C4-2B (cell line): ENCODE measurements around the gene XIRP2.

Experiments
- ZFX ChIP-seq: fragments of 450-650 bp; IDR thresholded peaks from 2 replicates; pipeline ENCODE4 v1.6.1; 2017
- TF ChIP-seq, protein P1 (sequence below): fragments of 450-650 bp; conservative IDR thresholded peaks from 2 replicates; pipeline ENCODE4 v1.5.1; 2017; ENCODE audit warnings: mild to moderate bottlenecking

- TF ChIP-seq, protein P1, sequence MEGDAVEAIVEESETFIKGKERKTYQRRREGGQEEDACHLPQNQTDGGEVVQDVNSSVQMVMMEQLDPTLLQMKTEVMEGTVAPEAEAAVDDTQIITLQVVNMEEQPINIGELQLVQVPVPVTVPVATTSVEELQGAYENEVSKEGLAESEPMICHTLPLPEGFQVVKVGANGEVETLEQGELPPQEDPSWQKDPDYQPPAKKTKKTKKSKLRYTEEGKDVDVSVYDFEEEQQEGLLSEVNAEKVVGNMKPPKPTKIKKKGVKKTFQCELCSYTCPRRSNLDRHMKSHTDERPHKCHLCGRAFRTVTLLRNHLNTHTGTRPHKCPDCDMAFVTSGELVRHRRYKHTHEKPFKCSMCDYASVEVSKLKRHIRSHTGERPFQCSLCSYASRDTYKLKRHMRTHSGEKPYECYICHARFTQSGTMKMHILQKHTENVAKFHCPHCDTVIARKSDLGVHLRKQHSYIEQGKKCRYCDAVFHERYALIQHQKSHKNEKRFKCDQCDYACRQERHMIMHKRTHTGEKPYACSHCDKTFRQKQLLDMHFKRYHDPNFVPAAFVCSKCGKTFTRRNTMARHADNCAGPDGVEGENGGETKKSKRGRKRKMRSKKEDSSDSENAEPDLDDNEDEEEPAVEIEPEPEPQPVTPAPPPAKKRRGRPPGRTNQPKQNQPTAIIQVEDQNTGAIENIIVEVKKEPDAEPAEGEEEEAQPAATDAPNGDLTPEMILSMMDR = no peak; the same call in 1 of the 2 replicates
- no peak for TF ChIP-seq ZFX
Observed at GRCh38 chr2:167237478-167237877, 349.2 kb downstream of the XIRP2 start.
